ENCODE data around the gene MARVELD3.
"Not testable (repeated sequence)": the region's sequence is repeated elsewhere in the genome, so short reads cannot be mapped to it uniquely, and the experiment has no call there.

MARVELD3 gene, protein sequence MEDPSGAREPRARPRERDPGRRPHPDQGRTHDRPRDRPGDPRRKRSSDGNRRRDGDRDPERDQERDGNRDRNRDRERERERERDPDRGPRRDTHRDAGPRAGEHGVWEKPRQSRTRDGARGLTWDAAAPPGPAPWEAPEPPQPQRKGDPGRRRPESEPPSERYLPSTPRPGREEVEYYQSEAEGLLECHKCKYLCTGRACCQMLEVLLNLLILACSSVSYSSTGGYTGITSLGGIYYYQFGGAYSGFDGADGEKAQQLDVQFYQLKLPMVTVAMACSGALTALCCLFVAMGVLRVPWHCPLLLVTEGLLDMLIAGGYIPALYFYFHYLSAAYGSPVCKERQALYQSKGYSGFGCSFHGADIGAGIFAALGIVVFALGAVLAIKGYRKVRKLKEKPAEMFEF

DNA sequence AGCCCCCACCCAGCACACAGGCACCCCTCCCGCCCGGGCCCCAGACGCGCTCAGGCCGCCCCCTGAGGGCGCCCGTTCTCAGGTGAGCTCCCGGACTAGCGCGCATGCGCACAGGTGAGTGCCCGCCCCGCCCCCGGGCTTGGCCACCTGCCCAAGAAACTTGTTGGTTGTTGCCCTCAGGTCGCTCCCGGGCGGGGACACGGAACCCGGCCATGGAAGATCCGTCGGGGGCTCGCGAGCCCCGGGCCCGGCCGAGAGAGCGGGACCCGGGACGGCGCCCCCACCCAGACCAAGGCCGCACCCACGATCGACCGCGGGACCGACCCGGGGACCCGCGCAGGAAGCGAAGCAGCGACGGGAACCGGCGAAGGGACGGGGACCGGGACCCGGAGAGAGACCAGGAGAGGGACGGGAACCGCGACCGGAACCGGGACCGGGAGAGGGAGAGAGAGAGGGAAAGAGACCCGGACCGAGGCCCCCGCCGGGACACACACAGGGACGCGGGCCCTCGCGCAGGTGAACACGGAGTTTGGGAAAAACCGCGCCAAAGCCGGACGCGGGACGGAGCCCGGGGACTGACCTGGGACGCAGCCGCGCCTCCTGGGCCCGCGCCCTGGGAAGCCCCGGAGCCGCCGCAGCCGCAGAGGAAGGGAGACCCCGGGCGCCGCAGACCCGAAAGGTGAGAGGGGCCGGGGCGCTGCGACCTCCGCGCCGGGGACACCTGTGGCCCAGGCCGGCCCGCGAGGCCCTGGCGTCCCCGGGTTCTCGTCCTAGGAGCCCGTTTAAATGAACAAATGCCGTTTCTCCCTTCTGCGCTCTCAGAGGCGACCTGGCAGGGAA lies at the start of gene MARVELD3:
MARVELD3 (plus strand) TSS at position 167 of the 840 bp plus-strand sequence; CDS start at position 213, 46 bp downstream.
- H3K27me3 Mint-ChIP-seq: peaks cover 31% of the 10 kb centered on the region
- no peaks in the 10 kb centered on the region for H3K36me3 Mint-ChIP-seq (ENCODE audit: low read depth)
- H3K27ac Mint-ChIP-seq: no peak within 1 kb of the TSS
- H3K4me3 Mint-ChIP-seq: peak within 1 kb of the TSS; percentile 42
- peaks cover 7% of the 10 kb centered on the region for H3K4me1 Mint-ChIP-seq (ENCODE audit: low read depth)
- H3K9me3 Mint-ChIP-seq: no peaks in the 10 kb centered on the region
- peak; percentile 54 for DNase-seq

DNA sequence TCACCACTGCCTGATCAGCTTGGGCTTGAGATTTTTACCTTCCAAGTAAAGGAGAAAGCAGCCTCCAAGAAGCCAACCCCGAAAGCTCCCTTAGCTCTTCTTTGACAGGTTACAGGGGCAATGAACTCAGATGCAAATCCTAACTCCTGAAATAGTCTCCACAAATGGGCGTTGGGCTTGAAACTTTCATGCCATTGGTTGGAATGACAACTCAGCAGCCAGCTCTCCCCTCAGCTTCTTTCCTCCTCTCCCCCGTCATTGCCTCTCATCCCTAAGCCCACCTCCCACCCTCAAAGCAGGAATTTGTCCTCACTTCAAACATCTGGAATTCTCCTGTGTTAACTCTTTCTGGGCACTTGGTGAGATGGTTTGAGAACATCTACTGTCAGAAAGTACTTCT lies 49.0 kb upstream of the MARVELD3 start, which contains the start of gene TAT:
TAT (minus strand) TSS at position 122 of the 400 bp plus-strand sequence. CDS start 677 bp downstream, outside the sequence.
- no peak within 1 kb of the TSS for H3K4me3 Mint-ChIP-seq
- peaks cover 23% of the 10 kb centered on the region for H3K27me3 Mint-ChIP-seq
- H3K36me3 Mint-ChIP-seq (ENCODE audit: low read depth): no peaks in the 10 kb centered on the region
- no peaks in the 10 kb centered on the region for H3K4me1 Mint-ChIP-seq (ENCODE audit: low read depth)
- no peak within 1 kb of the TSS for H3K27ac Mint-ChIP-seq
- DNase-seq: no peak
- H3K9me3 Mint-ChIP-seq: no peaks in the 10 kb centered on the region

DNA sequence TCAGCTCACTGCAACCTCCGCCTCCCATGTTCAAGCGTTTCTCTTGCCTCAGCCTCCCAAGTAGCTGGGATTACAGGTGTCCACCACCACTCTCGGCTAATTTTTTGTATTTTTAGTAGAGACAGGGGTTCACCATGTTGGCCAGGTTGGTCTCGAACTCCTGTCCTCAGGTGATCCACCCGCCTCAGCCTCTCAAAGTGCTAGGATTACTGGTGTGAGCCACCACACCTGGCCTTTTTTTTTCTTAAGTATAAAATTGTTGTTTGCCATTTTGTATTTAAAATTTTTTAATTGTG lies 43.5 kb upstream of the MARVELD3 start:
- not testable (repeated sequence) for H3K4me1 Mint-ChIP-seq (ENCODE audit: low read depth); H3K27ac Mint-ChIP-seq; DNase-seq; H3K4me3 Mint-ChIP-seq; H3K9me3 Mint-ChIP-seq; H3K36me3 Mint-ChIP-seq (ENCODE audit: low read depth)
- H3K27me3 Mint-ChIP-seq: peaks cover 31% of the 10 kb centered on the region

DNA sequence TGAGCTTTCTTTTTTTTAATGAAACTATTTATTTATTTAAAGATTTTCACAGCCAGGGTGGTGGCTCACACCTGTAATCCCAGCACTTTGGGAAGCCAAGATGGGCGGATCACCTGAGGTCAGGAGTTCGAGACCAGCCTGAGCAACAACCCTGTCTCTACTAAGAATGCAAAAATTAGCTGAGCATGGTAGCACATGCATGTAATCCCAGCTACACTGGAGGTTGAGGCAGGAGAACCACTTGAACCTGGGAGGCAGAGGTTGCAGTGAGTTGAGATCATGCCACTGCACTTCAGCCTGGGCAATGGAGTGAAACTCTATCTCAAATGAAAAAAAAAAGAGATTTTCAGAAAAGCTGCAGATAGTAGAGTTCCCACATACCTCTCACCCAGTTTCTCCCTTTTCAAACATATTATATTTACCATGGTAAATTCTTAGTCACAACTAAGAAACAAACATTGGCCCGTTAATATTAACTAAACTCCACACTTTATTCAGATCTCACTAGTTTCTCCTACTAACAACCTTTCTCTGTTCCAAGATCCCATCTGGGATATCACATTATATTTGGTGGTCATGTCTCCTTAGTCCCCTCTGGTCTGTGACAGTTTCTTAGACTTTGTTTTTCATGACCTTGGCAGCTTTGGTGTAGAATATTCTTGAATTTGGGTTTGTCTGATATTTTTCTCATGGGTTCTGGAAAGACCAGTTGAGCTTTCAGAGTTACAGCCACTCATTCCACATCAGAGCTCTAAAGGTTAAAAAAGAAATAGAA lies 41.3 kb upstream of the MARVELD3 start:
- Mint-ChIP-seq H3K4me1 (ENCODE audit: low read depth) (no peaks in the 10 kb centered on the region), H3K9me3 (no peaks in the 10 kb centered on the region), H3K27me3 (peaks cover 38% of the 10 kb centered on the region), H3K36me3 (ENCODE audit: low read depth) (no peaks in the 10 kb centered on the region), H3K4me3 (no peak overlapping the region), H3K27ac (no peak overlapping the region)
- DNase-seq: no peak

DNA sequence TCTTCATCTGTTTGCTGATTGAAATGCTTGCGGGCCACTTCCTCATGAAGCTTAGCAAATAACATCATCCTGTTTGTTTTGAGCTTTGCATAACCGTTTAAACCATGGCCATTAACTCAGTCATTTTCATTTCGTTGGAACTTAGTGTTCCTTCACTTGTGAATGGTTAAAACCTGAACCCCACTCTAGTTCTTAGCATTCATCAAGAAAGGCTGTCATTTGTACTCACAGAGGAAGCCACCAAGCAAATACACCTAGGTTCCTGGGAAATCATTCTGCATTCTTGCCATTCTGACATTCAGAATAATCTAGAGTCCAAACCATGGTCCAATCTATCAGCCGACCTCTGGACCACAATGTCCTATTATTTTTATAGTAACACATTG lies 40.7 kb upstream of the MARVELD3 start:
- Mint-ChIP-seq H3K27me3 (peaks cover 40% of the 10 kb centered on the region), H3K4me3 (no peak overlapping the region), H3K27ac (no peak overlapping the region), H3K4me1 (ENCODE audit: low read depth) (no peaks in the 10 kb centered on the region), H3K9me3 (no peaks in the 10 kb centered on the region), H3K36me3 (ENCODE audit: low read depth) (no peaks in the 10 kb centered on the region)
- DNase-seq: no peak

DNA sequence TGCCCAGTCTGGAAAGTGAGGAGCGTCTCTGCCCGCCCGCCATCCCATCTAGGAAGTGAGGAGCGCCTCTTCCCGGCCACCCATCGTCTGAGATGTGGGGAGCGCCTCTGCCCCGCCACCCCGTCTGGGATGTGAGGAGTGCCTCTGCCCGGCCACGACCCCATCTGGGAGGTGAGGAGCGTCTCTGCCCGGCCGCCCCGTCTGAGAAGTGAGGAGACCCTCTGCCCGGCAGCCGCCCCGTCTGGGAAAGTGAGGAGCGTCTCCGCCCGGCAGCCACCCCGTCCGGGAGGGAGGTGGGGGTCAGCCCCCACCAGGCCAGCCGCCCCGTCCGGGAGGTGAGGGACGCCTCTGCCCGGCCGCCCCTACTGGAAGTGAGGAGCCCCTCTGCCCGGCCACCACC lies 36.6 kb upstream of the MARVELD3 start:
- not testable (repeated sequence) for H3K9me3 Mint-ChIP-seq; H3K4me1 Mint-ChIP-seq (ENCODE audit: low read depth)
- peaks cover 58% of the 10 kb centered on the region for H3K27me3 Mint-ChIP-seq

DNA sequence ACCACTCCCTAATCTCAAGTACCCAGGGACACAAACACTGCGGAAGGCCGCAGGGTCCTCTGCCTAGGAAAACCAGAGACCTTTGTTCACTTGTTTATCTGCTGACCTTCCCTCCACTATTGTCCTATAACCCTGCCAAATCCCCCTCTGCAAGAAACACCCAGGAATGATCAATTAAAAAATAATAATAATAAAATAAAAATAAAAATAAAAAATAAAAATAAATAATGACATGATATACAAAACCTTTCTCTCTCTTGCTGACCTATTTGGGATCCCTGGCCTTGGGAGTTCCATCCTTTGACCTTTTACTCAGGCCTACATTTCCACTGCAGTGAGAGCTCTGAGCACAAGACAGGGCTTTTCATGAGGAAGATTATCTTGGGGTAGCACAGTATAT lies 35.9 kb upstream of the MARVELD3 start:
- not testable (repeated sequence) for H3K9me3 Mint-ChIP-seq; H3K27ac Mint-ChIP-seq; H3K36me3 Mint-ChIP-seq (ENCODE audit: low read depth); H3K4me1 Mint-ChIP-seq (ENCODE audit: low read depth); H3K4me3 Mint-ChIP-seq; DNase-seq
- H3K27me3 Mint-ChIP-seq: peaks cover 62% of the 10 kb centered on the region

More for the DNA sequence above, 36.6 kb upstream of the MARVELD3 start:
- DNase-seq; H3K27ac Mint-ChIP-seq; H3K4me3 Mint-ChIP-seq; H3K36me3 Mint-ChIP-seq (ENCODE audit: low read depth): not testable (repeated sequence)

DNA sequence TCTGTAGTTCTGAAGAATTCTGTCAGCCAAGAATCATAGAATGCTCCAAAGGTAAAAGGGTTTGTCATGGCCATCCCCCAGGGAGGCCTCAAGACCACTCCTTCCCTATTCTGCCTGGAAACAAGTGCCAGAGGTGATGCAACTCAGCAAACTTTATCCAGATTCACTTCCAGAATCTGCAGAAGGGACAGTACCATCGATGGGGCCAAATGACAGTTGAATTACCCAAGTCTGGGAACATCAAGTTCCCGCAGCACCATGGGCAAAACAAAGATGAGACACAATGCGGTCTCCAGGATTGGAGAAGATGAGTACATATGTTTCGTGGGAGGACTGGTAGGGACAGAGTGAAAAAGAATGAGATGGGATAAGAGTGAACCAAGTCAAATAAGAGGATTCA lies 35.4 kb upstream of the MARVELD3 start:
- Mint-ChIP-seq H3K27ac (no peak overlapping the region), H3K36me3 (ENCODE audit: low read depth) (no peaks in the 10 kb centered on the region), H3K27me3 (peaks cover 63% of the 10 kb centered on the region), H3K9me3 (no peaks in the 10 kb centered on the region), H3K4me1 (ENCODE audit: low read depth) (no peaks in the 10 kb centered on the region), H3K4me3 (no peak overlapping the region)
- DNase-seq: no peak

DNA sequence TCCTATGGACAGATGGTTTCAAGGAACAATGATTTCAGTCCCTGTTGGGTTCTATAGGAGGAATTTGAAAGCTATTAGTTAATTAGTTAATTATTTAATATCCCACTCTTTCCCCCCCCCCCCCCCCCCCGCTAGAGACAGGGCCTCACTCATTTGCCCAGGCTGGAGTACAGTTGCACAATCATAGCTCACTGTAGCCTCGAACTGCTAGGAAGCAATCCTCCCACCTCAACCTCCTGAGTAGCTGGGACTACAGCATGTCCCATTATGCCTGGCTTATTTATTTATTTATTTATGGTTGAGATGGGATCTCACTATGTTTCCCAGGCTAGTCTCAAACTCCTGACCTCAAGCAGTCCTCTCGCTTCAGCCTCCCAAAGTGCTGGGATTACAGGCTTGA lies 34.1 kb upstream of the MARVELD3 start:
- H3K27me3 Mint-ChIP-seq: peaks cover 60% of the 10 kb centered on the region
- H3K9me3 Mint-ChIP-seq: no peaks in the 10 kb centered on the region
- H3K4me1 Mint-ChIP-seq (ENCODE audit: low read depth): no peaks in the 10 kb centered on the region
- no peaks in the 10 kb centered on the region for H3K36me3 Mint-ChIP-seq (ENCODE audit: low read depth)
- no peak overlapping the region for H3K4me3 Mint-ChIP-seq
- H3K27ac Mint-ChIP-seq: no peak overlapping the region
- no peak for DNase-seq

DNA sequence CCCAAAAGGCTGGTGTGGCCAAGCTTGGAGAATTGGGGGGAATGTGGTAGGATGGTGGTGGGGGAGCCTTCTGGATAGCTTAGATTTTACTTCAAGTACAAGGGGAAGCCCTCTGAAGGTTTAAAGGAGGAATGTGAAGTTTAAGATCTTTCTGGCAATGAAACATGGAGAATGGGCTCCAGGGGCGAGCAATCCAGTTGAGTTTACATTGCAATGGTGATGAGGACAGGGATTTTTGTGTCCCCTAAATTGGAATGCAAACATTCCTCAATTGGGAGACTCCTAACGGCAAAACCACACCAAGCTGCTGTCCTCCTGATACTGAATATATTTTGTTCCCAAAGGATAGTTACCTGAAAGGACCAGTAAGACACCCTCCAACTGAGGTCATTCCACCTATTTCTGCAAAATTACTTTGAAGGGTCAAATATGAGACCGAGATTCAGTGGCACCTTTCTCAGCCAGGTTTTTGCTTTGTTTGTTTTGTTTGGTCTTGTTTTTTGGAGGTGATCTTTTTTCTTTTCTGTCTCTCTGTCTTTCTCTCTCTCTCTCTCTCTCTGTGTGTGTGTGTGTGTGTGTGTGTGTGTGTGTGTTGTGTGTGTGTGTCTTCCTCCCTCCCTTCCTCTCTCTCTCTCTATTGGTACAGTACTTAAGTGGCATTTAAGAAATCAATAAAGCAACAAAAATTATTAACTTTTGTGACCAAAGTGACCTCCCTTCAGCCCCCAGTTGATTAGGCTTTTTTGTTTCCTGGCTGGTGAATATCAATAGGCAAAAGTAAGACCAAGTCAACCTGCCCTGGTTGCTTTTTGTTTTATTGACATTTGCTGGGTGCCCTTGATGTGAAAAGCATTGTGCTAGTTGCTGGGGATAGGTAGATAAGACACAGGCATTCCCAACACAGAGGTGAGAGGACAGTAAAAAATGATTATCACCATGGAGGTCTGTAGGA lies 32.7 kb upstream of the MARVELD3 start:
- no peak for DNase-seq
- Mint-ChIP-seq H3K4me1 (ENCODE audit: low read depth) (no peaks in the 10 kb centered on the region), H3K36me3 (ENCODE audit: low read depth) (no peaks in the 10 kb centered on the region), H3K27me3 (peaks cover 47% of the 10 kb centered on the region), H3K9me3 (no peaks in the 10 kb centered on the region), H3K4me3 (no peak overlapping the region), H3K27ac (no peak overlapping the region)

DNA sequence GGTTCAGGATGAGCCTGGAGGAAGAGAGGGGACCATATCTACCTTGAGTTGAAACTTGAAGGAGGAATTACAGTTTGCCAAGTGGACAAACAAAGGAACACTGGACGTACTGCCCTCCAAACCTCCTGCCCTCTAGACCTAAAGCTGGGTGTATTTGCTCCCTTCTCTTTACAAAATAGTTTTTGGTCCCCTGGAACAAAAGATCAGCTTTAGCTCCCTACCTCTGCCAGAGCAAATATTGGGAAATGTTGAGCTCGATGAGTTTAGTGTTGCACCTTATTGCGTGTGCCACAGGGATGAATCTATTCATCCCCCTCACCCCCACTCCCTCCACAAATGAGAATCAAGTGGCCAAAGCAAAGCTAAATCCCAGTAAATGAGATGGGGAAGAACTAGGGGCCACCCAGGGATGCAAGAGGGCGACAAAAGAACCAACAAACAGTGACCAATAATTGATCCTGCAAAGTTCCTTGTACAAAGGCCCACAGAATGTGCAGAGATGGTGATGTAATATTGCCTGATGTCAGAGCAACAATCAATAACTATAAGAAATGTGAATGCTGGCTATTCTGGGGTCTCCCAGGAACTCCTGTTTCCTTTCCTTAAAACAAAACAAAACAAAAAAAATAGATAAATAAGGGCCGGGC lies 31.9 kb upstream of the MARVELD3 start:
- DNase-seq: no peak
- Mint-ChIP-seq H3K36me3 (ENCODE audit: low read depth) (no peaks in the 10 kb centered on the region), H3K4me3 (no peak overlapping the region), H3K4me1 (ENCODE audit: low read depth) (no peaks in the 10 kb centered on the region), H3K27me3 (peaks cover 46% of the 10 kb centered on the region), H3K27ac (no peak overlapping the region), H3K9me3 (no peaks in the 10 kb centered on the region)

DNA sequence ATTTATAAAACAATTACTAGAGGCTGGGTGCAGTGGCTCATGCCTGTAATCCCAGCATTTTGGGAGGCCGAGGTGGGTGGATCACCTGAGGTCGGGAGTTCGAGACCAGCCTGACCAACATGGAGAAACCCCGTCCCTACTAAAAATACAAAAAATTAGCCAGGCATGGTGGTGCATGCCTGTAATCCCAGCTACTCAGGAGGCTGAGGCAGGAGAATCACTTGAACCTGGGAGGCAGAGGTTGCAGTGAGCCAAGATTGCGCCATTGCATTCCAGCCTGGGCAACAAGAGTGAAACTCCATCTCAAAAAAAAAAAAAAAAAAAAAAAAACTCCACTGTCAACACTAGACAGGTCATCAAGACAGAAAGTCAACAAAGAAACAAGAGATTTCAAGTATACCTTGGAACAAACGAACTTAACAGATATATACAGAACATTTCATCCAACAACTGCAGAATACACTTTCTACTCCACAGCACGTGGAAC lies 30.6 kb upstream of the MARVELD3 start:
- H3K27ac Mint-ChIP-seq; H3K4me3 Mint-ChIP-seq; DNase-seq; H3K9me3 Mint-ChIP-seq; H3K36me3 Mint-ChIP-seq (ENCODE audit: low read depth); H3K4me1 Mint-ChIP-seq (ENCODE audit: low read depth): not testable (repeated sequence)
- H3K27me3 Mint-ChIP-seq: peaks cover 44% of the 10 kb centered on the region

DNA sequence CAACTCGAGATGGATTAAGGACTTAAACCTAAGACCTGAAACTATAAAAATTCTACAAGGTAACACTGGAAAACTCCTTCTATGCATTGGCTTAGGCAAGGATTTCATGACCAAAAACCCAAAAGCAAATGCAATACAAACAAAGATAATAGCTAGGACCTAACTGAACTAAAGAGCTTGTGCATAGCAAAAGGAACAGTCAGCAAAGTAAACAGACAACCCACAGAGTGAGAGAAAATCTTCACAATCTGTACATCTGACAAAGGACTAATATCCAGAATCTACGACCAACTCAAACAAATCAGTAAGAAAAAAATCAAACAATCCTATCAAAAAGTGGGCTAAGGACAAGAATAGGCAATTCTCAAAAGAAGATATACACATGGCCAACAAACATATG lies 27.6 kb upstream of the MARVELD3 start:
- H3K36me3 Mint-ChIP-seq (ENCODE audit: low read depth); H3K4me3 Mint-ChIP-seq: not testable (repeated sequence)

More for the DNA sequence above, 27.6 kb upstream of the MARVELD3 start:
- H3K27ac Mint-ChIP-seq; H3K4me1 Mint-ChIP-seq (ENCODE audit: low read depth); H3K9me3 Mint-ChIP-seq; DNase-seq: not testable (repeated sequence)
- peaks cover 34% of the 10 kb centered on the region for H3K27me3 Mint-ChIP-seq
